Fibroblast of mammary gland (primary cell): ENCODE measurements around the gene FAM50A.

Experiments
- DNase-seq: peaks from one replicate; pipeline ENCODE4 v3.0.0-alpha.2; 2010; ENCODE audit warnings: low read depth
- H3K4me3 ChIP-seq: 2 replicates; pipeline ENCODE4 v1.5.1; 2011; ENCODE audit warnings: low read depth, mild to moderate bottlenecking, low read length, moderate library complexity; ENCODE audit not compliant: control insufficient read depth
- CTCF ChIP-seq: conservative IDR thresholded peaks from 2 replicates; pipeline ENCODE4 v1.5.1; 2011; ENCODE audit warnings: low read depth, low read length, inconsistent platforms; ENCODE audit not compliant: control insufficient read depth, insufficient read depth

Gene FAM50A

GRCh38 chrX:154469880-154470279, 25.9 kb downstream of the FAM50A start:
- TF ChIP-seq CTCF, result no peak
- DNase-seq, result no peak
- H3K4me3 ChIP-seq, result no peak overlapping the region

GRCh38 chrX:154470434-154470833, 26.5 kb downstream of the FAM50A start:
- H3K4me3 ChIP-seq, result no peak overlapping the region
- no peak for TF ChIP-seq CTCF
- DNase-seq, result no peak

- TF ChIP-seq CTCF, result no peak
- H3K4me3 ChIP-seq, result no peak overlapping the region
- no peak for DNase-seq
Measured at GRCh38 chrX:154470914-154471568, 27.1 kb downstream of the FAM50A start.

GRCh38 chrX:154471839-154472684, 28.1 kb downstream of the FAM50A start:
- H3K4me3 ChIP-seq, result no peak overlapping the region
- no peak for DNase-seq
- TF ChIP-seq CTCF, result no peak

- no peak for DNase-seq
- no peak overlapping the region for H3K4me3 ChIP-seq
- no peak for TF ChIP-seq CTCF
Measured at GRCh38 chrX:154472685-154473632, 29.0 kb downstream of the FAM50A start.

GRCh38 chrX:154473683-154474082, 29.7 kb downstream of the FAM50A start:
- DNase-seq, result no peak
- no peak for TF ChIP-seq CTCF

More at GRCh38 chrX:154473683-154474082, 29.7 kb downstream of the FAM50A start:
- H3K4me3 ChIP-seq, result no peak overlapping the region
